Tibial artery (tissue), 4 donors: ENCODE results near the gene EGFLAM.
"Not testable (repeated sequence)": the region's sequence is repeated elsewhere in the genome, so short reads cannot be mapped to it uniquely, and the experiment has no call there.

Experiments
- DNase-seq, 2 donors: peaks; one replicate each; pipeline ENCODE4 v3.0.0-alpha.2; 2019
- H3K27ac ChIP-seq, 2 donors: fragments of 200-600 bp; sonication (generic) in 1 of 2; 1 replicate in 1 of 2; 2 replicates in 1 of 2; pipeline ENCODE4 v1.5.1; 2018 to 2019; ENCODE audit warnings: mild to moderate bottlenecking in 1 of 2
- H3K27me3 ChIP-seq, 2 donors: fragments of 200-600 bp; sonication (generic) in 1 of 2; one replicate each; pipeline versions ENCODE4 v1.5.1 to v1.6.0; 2016 to 2019
- H3K36me3 ChIP-seq, 3 donors: fragments of 200-600 bp; sonication (generic) in 2 of 3; one replicate each; pipeline ENCODE4 v1.5.1; 2016 to 2019; ENCODE audit warnings: mild to moderate bottlenecking in 2 of 3
- H3K4me1 ChIP-seq, 4 donors: fragments of 200-600 bp; sonication (generic) in 2 of 4; 1 replicate in 3 of 4; 2 replicates in 1 of 4; pipeline ENCODE4 v1.5.1; 2016 to 2019
- H3K4me3 ChIP-seq, 2 donors: fragments of 200-600 bp; sonication (generic) in 1 of 2; 1 replicate in 1 of 2; 2 replicates in 1 of 2; pipeline ENCODE4 v1.5.1; 2018 to 2019; ENCODE audit warnings: mild to moderate bottlenecking in 2 of 2
- H3K9me3 ChIP-seq, 3 donors: fragments of 200-600 bp; sonication (generic) in 1 of 3; one replicate each; pipeline ENCODE4 v1.5.1; 2016 to 2019
- CTCF ChIP-seq, 2 experiments: fragments of 200-600 bp in 1 of 2; fragments of 450-650 bp in 1 of 2; IDR thresholded peaks; one replicate each; pipeline ENCODE4 v1.5.1; 2017 to 2019; ENCODE audit warnings: antibody characterized with exemption in 2 of 2, mild to moderate bottlenecking in 1 of 2, moderate library complexity in 1 of 2
- intact Hi-C: fragments of 100-400 bp; cut with DNase I; formaldehyde crosslinking; loops from one replicate; pipeline ENCODE4 v1.15.0; 2023; ENCODE audit warnings: low total_unique reads

The EGFLAM gene

GRCh38 chr5:38323645-38324295 is 65.4 kb downstream of the EGFLAM start:
- H3K4me3 ChIP-seq: no peak overlapping the region
- no peaks in the 10 kb centered on the region for H3K4me1 ChIP-seq
- DNase-seq: no peak
- no peaks in the 10 kb centered on the region for H3K27me3 ChIP-seq
- H3K36me3 ChIP-seq: no peaks in the 10 kb centered on the region
- no peak for TF ChIP-seq CTCF (IDR thresholded peaks at IDR 0.05)
- intact Hi-C loops: no loop called here
- H3K9me3 ChIP-seq: no peaks in the 10 kb centered on the region
- H3K27ac ChIP-seq: no peak overlapping the region

DNA sequence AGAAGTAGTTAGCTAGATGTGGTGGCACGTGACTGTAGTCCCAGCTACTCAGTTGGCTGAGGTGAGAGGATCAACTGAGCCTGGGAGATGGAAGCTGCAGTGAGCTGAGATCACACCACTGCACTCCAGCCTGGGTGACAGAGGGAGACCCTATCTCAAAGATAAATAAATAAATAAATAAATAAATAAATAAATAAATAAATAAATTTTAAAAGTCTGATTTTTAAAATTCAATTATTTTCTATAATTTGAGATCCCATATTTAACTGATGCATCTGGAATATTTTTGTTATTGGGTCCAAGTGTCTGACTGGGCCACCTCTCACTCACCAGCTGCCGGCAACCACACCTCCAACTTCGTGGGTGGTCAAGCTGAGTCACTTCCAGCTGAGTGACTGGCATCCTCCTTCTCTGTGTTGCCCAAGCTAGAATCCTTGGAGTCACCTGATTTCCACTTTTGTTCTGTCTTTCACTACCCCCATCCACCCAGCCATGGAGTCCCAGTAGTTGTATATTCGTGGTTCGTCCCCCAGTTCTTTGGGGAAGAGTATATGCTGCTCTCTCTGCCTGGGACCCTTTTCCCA is 70.9 kb downstream of the EGFLAM start:
- Histone ChIP-seq H3K4me3 (no peak overlapping the region), H3K27me3 (no peaks in the 10 kb centered on the region), H3K4me1 (no peaks in the 10 kb centered on the region), H3K9me3 (no peaks in the 10 kb centered on the region), H3K27ac (no peak overlapping the region), H3K36me3 (no peaks in the 10 kb centered on the region)
- intact Hi-C loops: no loop called here
- no peak for TF ChIP-seq CTCF (IDR thresholded peaks at IDR 0.05)
- DNase-seq: no peak

DNA sequence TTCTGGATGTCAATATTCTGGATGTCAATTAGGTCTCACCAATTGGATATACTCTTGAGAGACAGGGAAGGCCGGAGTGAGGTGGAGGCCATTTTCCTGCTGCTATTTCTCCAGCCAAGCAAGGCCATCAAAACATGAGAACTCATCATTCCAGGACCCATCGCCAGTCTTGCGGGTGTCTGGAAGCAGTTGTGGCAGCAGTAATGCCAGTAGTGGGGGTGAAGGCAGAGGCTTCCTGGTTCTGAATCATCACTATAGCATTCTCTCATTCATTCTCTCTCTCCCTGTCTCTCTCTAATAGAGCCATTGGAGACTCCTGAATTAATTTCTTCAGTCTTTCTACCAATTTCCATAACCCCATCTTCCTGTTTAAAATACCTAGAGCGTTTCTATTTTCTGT is 71.8 kb downstream of the EGFLAM start:
- no peaks in the 10 kb centered on the region for H3K27me3 ChIP-seq
- intact Hi-C loops: no loop called here

DNA sequence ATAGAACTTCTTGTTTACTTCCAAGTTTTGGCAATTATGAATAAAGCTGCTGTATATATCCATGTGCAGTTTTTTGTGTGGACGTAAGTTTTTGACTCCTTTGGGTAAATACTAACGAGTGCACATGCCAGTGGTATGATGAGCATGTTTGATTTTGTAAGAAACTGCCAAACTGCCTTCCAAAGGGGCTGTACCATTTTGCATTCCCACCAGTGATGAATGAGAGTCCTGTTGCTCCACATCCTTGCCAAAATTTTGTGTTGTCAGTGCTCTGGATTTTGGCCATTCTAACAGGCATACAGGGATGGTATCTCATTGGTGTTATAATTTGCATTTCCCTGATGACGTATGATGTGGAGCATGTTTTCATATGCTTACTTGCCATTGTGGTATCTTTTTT is 73.5 kb downstream of the EGFLAM start:
- Histone ChIP-seq H3K4me1 (no peaks in the 10 kb centered on the region), H3K36me3 (no peaks in the 10 kb centered on the region), H3K27me3 (no peaks in the 10 kb centered on the region), H3K9me3 (no peaks in the 10 kb centered on the region), H3K4me3 (no peak overlapping the region), H3K27ac (no peak overlapping the region)
- no peak for TF ChIP-seq CTCF (IDR thresholded peaks at IDR 0.05)
- intact Hi-C loops: no loop called here
- DNase-seq: no peak

More for the DNA sequence above, 71.8 kb downstream of the EGFLAM start:
- H3K4me1 ChIP-seq: no peaks in the 10 kb centered on the region
- DNase-seq: no peak
- no peak overlapping the region for H3K27ac ChIP-seq
- no peaks in the 10 kb centered on the region for H3K36me3 ChIP-seq
- TF ChIP-seq CTCF (IDR thresholded peaks at IDR 0.05): no peak
- H3K9me3 ChIP-seq: no peaks in the 10 kb centered on the region
- no peak overlapping the region for H3K4me3 ChIP-seq

- H3K36me3 ChIP-seq, H3K9me3 ChIP-seq, H3K4me1 ChIP-seq, DNase-seq, intact Hi-C loops, H3K27me3 ChIP-seq, H3K27ac ChIP-seq, H3K4me3 ChIP-seq: not testable (repeated sequence)
Measured at GRCh38 chr5:38333181-38333580, 74.8 kb downstream of the EGFLAM start.

DNA sequence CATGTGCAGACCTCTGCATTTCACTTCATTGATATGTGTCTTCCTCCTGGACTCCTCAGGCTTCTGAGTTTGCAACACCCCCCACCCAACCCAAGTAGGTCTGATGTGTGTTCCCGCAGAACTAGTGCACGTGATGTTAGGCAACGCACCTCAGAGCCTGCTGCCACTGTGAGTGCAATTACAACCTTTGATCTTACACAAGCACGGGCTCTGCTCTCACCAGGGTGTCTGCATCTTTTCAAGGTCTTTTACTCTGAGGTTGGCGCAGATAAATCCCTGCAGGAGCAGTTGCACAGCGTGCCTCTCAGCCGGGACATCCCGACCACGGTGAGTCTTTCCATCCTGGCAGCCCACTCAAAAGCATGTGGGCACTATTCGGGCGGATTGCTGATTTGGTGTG is 80.1 kb downstream of the EGFLAM start:
- no peak for DNase-seq
- intact Hi-C loops: no loop called here
- no peaks in the 10 kb centered on the region for H3K27me3 ChIP-seq
- H3K9me3 ChIP-seq: no peaks in the 10 kb centered on the region
- H3K27ac ChIP-seq: no peak overlapping the region
- no peaks in the 10 kb centered on the region for H3K4me1 ChIP-seq
- no peaks in the 10 kb centered on the region for H3K36me3 ChIP-seq
- H3K4me3 ChIP-seq: no peak overlapping the region
- no peak for TF ChIP-seq CTCF (IDR thresholded peaks at IDR 0.05)
